Heart left ventricle (tissue), 16 donors: Measurements from ENCODE around the gene CHMP2B. TPM values are rescaled to one million over a fixed set of nuclear protein-coding genes. Genes with fewer than 3 reads are reported as not detected.

ENCODE experiments used
- ATAC-seq, 4 donors: fragments of 200-7000 bp; cut with Tn5 transposase; one replicate each; pipeline ENCODE4 v1.9.1; 2020 to 2022; ENCODE audit warnings: moderate library complexity in 4 of 4, mild to moderate bottlenecking in 3 of 4, moderate number of reproducible peaks in 1 of 4
- DNase-seq, 5 donors: peaks; one replicate each; pipeline ENCODE4 v3.0.0-alpha.2; 2020
- H3K27ac ChIP-seq, 12 donors: fragments of 200-600 bp; sonication (generic) in 4 of 12; one replicate each; pipeline versions ENCODE4 v1.5.0 to v1.8.0; 2016 to 2022; ENCODE audit warnings: mild to moderate bottlenecking in 2 of 12
- H3K27me3 ChIP-seq, 9 donors: fragments of 200-600 bp; sonication (generic) in 2 of 9; one replicate each; pipeline versions ENCODE4 v1.5.1 to v1.8.0; 2016 to 2022; ENCODE audit warnings: mild to moderate bottlenecking in 3 of 9
- H3K36me3 ChIP-seq, 9 donors: fragments of 200-600 bp; sonication (generic) in 2 of 9; one replicate each; pipeline versions ENCODE4 v1.5.0 to v1.8.0; 2018 to 2022; ENCODE audit warnings: mild to moderate bottlenecking in 2 of 9
- H3K4me1 ChIP-seq, 12 donors: fragments of 200-600 bp; sonication (generic) in 4 of 12; one replicate each; pipeline versions ENCODE4 v1.5.0 to v1.8.0; 2016 to 2022; ENCODE audit warnings: mild to moderate bottlenecking in 3 of 12
- H3K4me3 ChIP-seq, 12 donors: fragments of 200-600 bp; sonication (generic) in 4 of 12; one replicate each; pipeline versions ENCODE4 v1.5.0 to v1.8.0; 2017 to 2022; ENCODE audit warnings: mild to moderate bottlenecking in 9 of 12, moderate library complexity in 4 of 12
- H3K9me3 ChIP-seq, 12 donors: fragments of 200-600 bp; sonication (generic) in 4 of 12; one replicate each; pipeline versions ENCODE4 v1.5.0 to v1.8.0; 2016 to 2022; ENCODE audit warnings: mild to moderate bottlenecking in 1 of 12
- CTCF ChIP-seq, 12 donors: fragments of 200-600 bp; sonication (generic) in 4 of 12; IDR thresholded peaks; one replicate each; pipeline versions ENCODE4 v1.5.0 to v1.8.0; 2018 to 2022; ENCODE audit warnings: antibody characterized with exemption in 12 of 12, mild to moderate bottlenecking in 5 of 12
- POLR2A ChIP-seq, 2 donors: fragments of 450-650 bp; IDR thresholded peaks; one replicate each; pipeline ENCODE4 v1.6.1; 2017; ENCODE audit warnings: antibody characterized with exemption in 2 of 2, mild to moderate bottlenecking in 2 of 2, moderate library complexity in 2 of 2
- WGBS, 4 donors: extraction: QIAGEN DNeasy Blood & Tissue Kit in 2 of 4; methylation state at CpG; one replicate each; pipeline versions ENCODE4 v1.1.5 to v1.1.7; 2013 to 2018; 5-methylcytosine and 5-hydroxymethylcytosine counted together
- intact Hi-C, 10 donors: fragments of 100-400 bp; cut with DNase I; formaldehyde crosslinking; loops; one replicate each; pipeline versions ENCODE4 v1.11.1 to v1.14.2; 2022
- polyA plus RNA-seq, 2 donors: library from polyadenylated mRNA; stranded (reverse); fragments of 200-250 nt; gene quantifications; one replicate each; pipeline ENCODE4 v1.2.3, GENCODE V29; 2013
- total RNA-seq, 9 donors: library from RNA; depleted of rRNA in 2 of 9; stranded (reverse); fragments of >200 nt in 2 of 9; fragmentation: NEBNext Ultra II Directional in 3 of 9; extraction: Animal tissue kit (Norgen Biotek cat#: 25700) in 3 of 9; gene quantifications; one replicate each; pipeline versions ENCODE4 v1.1.0 to v1.2.4, GENCODE V29; 2016 to 2023
- donor health status: ischemic (EF 13 %, LVEDD 7.1; RV severe dilation, severe dysfunction).
- donor health status: healthy with polysubstance abuse.
- donor health status: DM: no; HTN: yes; CAD: no.
- donor health status: DM: no; HTN: no; CAD: no.
- donor health status: ischemic (EF 25% LVEDD 6.9; RV normal size, moderate dysfunction).
- donor health status: ischemic (EF 25% LVEDD 5.7; RV mildly dilated, moderate dysfunction).
- donor health status: healthy.
- donor health status: DM: yes; HTN: yes; CAD: no.
- donor health status: ischemic (EF 35%, LVEDD 5.7; RV mildly dilated, moderate dysfunction).
- donor health status: nonischemic (EF 11% LVEDD 7.7; RV severe dilation, severe dysfunction).
- donor health status: DM: yes; HTN: yes; CAD: no.
- donor health status: PGD.
- donor health status: ischemic (EF 29% LVEDD 5.4; RV normal size, mild dysfunction).
- donor health status: nonischemic (EF 23%, LVEDD 6.1; RV moderate dilation, normal function).

CHMP2B gene
- total and polyA plus RNA-seq, 11 donors, result 13.6 to 42.3 (median 30.8) TPM

GRCh38 chr3:87209111-87209510, 18.0 kb upstream of the CHMP2B start:
- H3K36me3 ChIP-seq, result no peaks in the 10 kb centered on the region
- H3K4me1 ChIP-seq, result no peaks in the 10 kb centered on the region
- intact Hi-C loops, result no loop called here
- no peak for TF ChIP-seq CTCF (IDR thresholded peaks at IDR 0.05)
- TF ChIP-seq POLR2A (IDR thresholded peaks at IDR 0.05), result no peak
- H3K27me3 ChIP-seq, result peaks cover 0 to 25% (median 0%) of the 10 kb centered on the region in 9 donors
- DNase-seq (no peak), ATAC-seq (no peak)
- WGBS, 4 donors, result 8 to 14% (median 12%) methylated on average over 2 of the region's 2 CpGs
- H3K9me3 ChIP-seq, result no peaks in the 10 kb centered on the region
- H3K4me3 ChIP-seq, result no peak overlapping the region
- H3K27ac ChIP-seq, result no peak overlapping the region

- Histone ChIP-seq H3K4me1 (no peaks in the 10 kb centered on the region), H3K36me3 (no peaks in the 10 kb centered on the region), H3K9me3 (no peaks in the 10 kb centered on the region), H3K4me3 (no peak overlapping the region), H3K27me3 (peaks cover 0 to 16% (median 0%) of the 10 kb centered on the region in 9 donors), H3K27ac (no peak overlapping the region)
- no peak for DNase-seq
- WGBS, 4 donors, result 85 to 95% (median 88%) methylated on average over 1 of the region's 1 CpG
- TF ChIP-seq POLR2A (IDR thresholded peaks at IDR 0.05), result no peak
- TF ChIP-seq CTCF (IDR thresholded peaks at IDR 0.05), result no peak
- intact Hi-C loops, result no loop called here
- no peak for ATAC-seq
Observed at GRCh38 chr3:87218560-87218959, 8.5 kb upstream of the CHMP2B start.

GRCh38 chr3:87219611-87220010, 7.5 kb upstream of the CHMP2B start:
- WGBS, 4 donors, result 74 to 84% (median 76%) methylated on average over 2 of the region's 2 CpGs
- H3K27ac ChIP-seq, result no peak overlapping the region
- H3K4me1 ChIP-seq, result no peaks in the 10 kb centered on the region
- H3K9me3 ChIP-seq, result no peaks in the 10 kb centered on the region
- no peak for DNase-seq
- no peaks in the 10 kb centered on the region for H3K36me3 ChIP-seq
- peaks cover 0 to 16% (median 0%) of the 10 kb centered on the region in 9 donors for H3K27me3 ChIP-seq
- TF ChIP-seq POLR2A (IDR thresholded peaks at IDR 0.05) (no peak), CTCF (IDR thresholded peaks at IDR 0.05) (no peak)
- no peak for ATAC-seq
- intact Hi-C loops, result no loop called here
- H3K4me3 ChIP-seq, result no peak overlapping the region

DNA sequence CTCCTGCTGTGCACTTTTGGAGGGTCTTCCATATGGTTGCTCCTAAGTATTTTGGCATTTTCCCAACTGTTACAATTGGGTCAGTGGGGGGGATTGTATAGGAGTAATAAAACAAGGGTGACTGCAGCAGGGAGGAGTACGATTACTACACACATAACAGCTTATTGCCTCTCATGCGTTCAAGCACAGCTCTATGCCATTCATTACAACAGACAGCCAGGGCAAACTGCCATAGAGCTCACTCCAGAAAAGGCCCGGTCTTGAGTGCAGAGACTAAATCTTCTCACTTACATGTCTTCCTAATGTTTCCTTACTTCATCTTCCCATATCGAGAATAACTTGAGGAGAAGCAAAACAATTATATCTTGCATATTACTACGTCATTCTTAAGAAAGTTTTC, 1.4 kb upstream of the CHMP2B start:
- no peak for ATAC-seq
- Histone ChIP-seq H3K4me1 (peaks cover 0 to 32% (median 16%) of the 10 kb centered on the region in 12 donors), H3K9me3 (no peaks in the 10 kb centered on the region), H3K4me3 (peak overlapping the region in 3 of 12 donors; percentile 65 to 98 (median 80)), H3K36me3 (no peaks in the 10 kb centered on the region), H3K27me3 (no peaks in the 10 kb centered on the region), H3K27ac (no peak overlapping the region)
- intact Hi-C loops, result no loop called here
- no peak for DNase-seq
- WGBS, 4 donors, result 48 to 69% (median 64%) methylated on average over 5 of the region's 5 CpGs
- TF ChIP-seq CTCF (IDR thresholded peaks at IDR 0.05), result no peak
